Sigmoid colon (tissue), 4 donors: ENCODE data around the gene SDC4.

Experiments used
- EP300 ChIP-seq, 4 donors: sonication (generic); formaldehyde crosslinking; IDR thresholded peaks; one replicate each; pipeline ENCODE4 v1.6.1; 2017; ENCODE audit warnings: antibody characterized with exemption in 4 of 4
- POLR2AphosphoS5 ChIP-seq, 4 donors: sonication (generic); formaldehyde crosslinking; IDR thresholded peaks; one replicate each; pipeline ENCODE4 v1.6.1; 2017; ENCODE audit warnings: antibody characterized with exemption in 4 of 4
- TF ChIP-seq, protein P1 (sequence below), 4 experiments: fragments of 450-650 bp in 3 of 4; fragments of 200-600 bp in 1 of 4; IDR thresholded peaks; one replicate each; pipeline ENCODE4 v1.5.1; 2016 to 2019; ENCODE audit warnings: antibody characterized with exemption in 4 of 4, mild to moderate bottlenecking in 3 of 4, moderate library complexity in 2 of 4

DNA sequence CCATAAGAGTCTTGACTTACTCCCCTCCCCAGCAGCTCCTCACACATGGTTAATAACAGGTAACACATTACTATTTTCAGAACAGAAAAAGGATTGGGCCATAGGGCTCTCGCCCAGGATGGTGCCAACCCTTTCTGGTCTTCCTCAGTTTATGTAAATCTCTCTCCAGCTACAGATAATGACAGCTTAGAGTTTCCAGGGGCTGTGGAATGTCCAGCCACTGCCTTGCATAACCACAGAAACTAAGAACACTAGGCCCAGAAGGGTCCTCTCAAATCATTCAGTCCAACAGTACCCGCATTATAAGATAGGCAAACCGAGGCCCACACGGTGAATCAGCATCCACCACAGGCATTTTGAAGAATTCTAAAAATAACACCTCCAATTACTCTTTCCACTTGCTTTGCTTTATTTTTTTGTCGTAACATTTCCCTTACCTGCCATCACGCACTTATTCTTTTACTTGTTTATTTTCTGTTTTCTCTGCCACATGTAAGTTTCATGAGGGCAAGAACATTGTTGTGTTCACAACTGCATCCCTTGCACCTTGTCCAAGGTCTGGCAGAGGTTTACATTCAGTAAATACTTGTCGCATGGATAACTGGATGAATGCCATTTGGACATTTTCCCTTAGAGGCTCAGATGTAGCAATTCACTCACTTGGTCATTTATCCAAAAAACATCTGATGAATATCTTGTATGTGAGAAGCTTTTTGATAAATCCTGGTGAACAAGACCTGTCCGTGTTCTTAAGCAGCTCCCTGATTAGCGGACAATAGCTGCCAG lies 6.4 kb upstream of the SDC4 start:
- TF ChIP-seq, protein P1, sequence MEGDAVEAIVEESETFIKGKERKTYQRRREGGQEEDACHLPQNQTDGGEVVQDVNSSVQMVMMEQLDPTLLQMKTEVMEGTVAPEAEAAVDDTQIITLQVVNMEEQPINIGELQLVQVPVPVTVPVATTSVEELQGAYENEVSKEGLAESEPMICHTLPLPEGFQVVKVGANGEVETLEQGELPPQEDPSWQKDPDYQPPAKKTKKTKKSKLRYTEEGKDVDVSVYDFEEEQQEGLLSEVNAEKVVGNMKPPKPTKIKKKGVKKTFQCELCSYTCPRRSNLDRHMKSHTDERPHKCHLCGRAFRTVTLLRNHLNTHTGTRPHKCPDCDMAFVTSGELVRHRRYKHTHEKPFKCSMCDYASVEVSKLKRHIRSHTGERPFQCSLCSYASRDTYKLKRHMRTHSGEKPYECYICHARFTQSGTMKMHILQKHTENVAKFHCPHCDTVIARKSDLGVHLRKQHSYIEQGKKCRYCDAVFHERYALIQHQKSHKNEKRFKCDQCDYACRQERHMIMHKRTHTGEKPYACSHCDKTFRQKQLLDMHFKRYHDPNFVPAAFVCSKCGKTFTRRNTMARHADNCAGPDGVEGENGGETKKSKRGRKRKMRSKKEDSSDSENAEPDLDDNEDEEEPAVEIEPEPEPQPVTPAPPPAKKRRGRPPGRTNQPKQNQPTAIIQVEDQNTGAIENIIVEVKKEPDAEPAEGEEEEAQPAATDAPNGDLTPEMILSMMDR (IDR thresholded peaks at IDR 0.05) = no peak
- TF ChIP-seq EP300 (IDR thresholded peaks at IDR 0.05) (no peak), POLR2AphosphoS5 (IDR thresholded peaks at IDR 0.05) (peak; percentile 53 to 76 (median 61))
